CD4-positive, alpha-beta memory T cell (primary cell): ENCODE results near the gene ASAH2B. TPM values are rescaled to one million over a fixed set of nuclear protein-coding genes. Genes with fewer than 3 reads are reported as not detected.
A peak's percentile ranks its signal among the peaks of the same experiment; 100 is the strongest.
"Not testable (repeated sequence)": the region's sequence is repeated elsewhere in the genome, so short reads cannot be mapped to it uniquely, and the experiment has no call there.

Experiments
- CTCF ChIA-PET: fragments of 350-600 bp; sonication (Branson Sonifier 250); formaldehyde crosslinking; loops from one replicate; lab custom pipeline; 2021; ENCODE audit warnings: inconsistent platforms; ENCODE audit not compliant: partially characterized antibody; lab: Charles Lee
- POLR2A ChIA-PET: fragments of 350-600 bp; sonication (Branson Sonifier 250); formaldehyde crosslinking; loops from one replicate; lab custom pipeline; 2021; ENCODE audit not compliant: partially characterized antibody; lab: Charles Lee
- DNase-seq, 5 donors: peaks; one replicate each; pipeline versions ENCODE4 v3.0.0 to v3.0.0-alpha.2; 2020 to 2022; ENCODE audit warnings: mixed read lengths in 1 of 5
- H3K27ac ChIP-seq: one replicate; pipeline ENCODE4 v1.7.0; 2013; ENCODE audit warnings: low read depth, low read length
- H3K27me3 ChIP-seq: 2 replicates; pipeline ENCODE4 v1.7.0; 2013; ENCODE audit warnings: mild to moderate bottlenecking, low read length, moderate library complexity; ENCODE audit not compliant: insufficient read depth
- H3K36me3 ChIP-seq: 2 replicates; pipeline ENCODE4 v1.7.0; 2013; ENCODE audit warnings: mild to moderate bottlenecking, low read length, moderate library complexity; ENCODE audit not compliant: insufficient read depth
- H3K4me1 ChIP-seq: 2 replicates; pipeline ENCODE4 v1.7.0; 2013; ENCODE audit warnings: mild to moderate bottlenecking, low read length, moderate library complexity; ENCODE audit not compliant: insufficient read depth
- H3K4me3 ChIP-seq, 2 donors: one replicate each; pipeline ENCODE4 v1.7.0; 2013; ENCODE audit warnings: low read length in 2 of 2, mild to moderate bottlenecking in 1 of 2
- H3K9me3 ChIP-seq, 2 donors: one replicate each; pipeline ENCODE4 v1.7.0; 2013; ENCODE audit warnings: low read length in 2 of 2, control low read depth in 1 of 2; ENCODE audit not compliant: control insufficient read depth in 1 of 2
- H3K27ac Mint-ChIP-seq, 7 donors: one replicate each; pipeline ENCODE4 v1.8.0; 2020 to 2021; ENCODE audit warnings: mixed read lengths in 7 of 7, mild to moderate bottlenecking in 6 of 7, inconsistent platforms in 3 of 7, moderate library complexity in 3 of 7
- H3K27me3 Mint-ChIP-seq, 2 donors: one replicate each; pipeline ENCODE4 v1.8.0; 2020 to 2021; ENCODE audit warnings: mixed read lengths in 2 of 2
- H3K36me3 Mint-ChIP-seq, 2 donors: one replicate each; pipeline ENCODE4 v1.8.0; 2020 to 2021; ENCODE audit warnings: mixed read lengths in 2 of 2, inconsistent platforms in 1 of 2, mild to moderate bottlenecking in 1 of 2
- H3K4me1 Mint-ChIP-seq, 4 donors: one replicate each; pipeline ENCODE4 v1.8.0; 2020 to 2021; ENCODE audit warnings: mixed read lengths in 4 of 4, mild to moderate bottlenecking in 1 of 4
- H3K4me3 Mint-ChIP-seq, 8 donors: one replicate each; pipeline ENCODE4 v1.8.0; 2020 to 2021; ENCODE audit warnings: mixed read lengths in 8 of 8, mild to moderate bottlenecking in 7 of 8, moderate library complexity in 6 of 8, inconsistent platforms in 3 of 8
- H3K9me3 Mint-ChIP-seq, 8 donors: one replicate each; pipeline ENCODE4 v1.8.0; 2020 to 2021; ENCODE audit warnings: mixed read lengths in 8 of 8, mild to moderate bottlenecking in 5 of 8, inconsistent platforms in 3 of 8, moderate library complexity in 1 of 8
- intact Hi-C: fragments of 100-400 bp; cut with micrococcal nuclease; formaldehyde crosslinking; loops from one replicate; pipeline ENCODE4 v1.15.1; 2023
- polyA plus RNA-seq, 2 donors: library from polyadenylated mRNA; unstranded; fragments of 300-500 nt; fragmentation: Illumina TruSeq; gene quantifications; one replicate each; pipeline ENCODE4 v1.2.3, GENCODE V29; 2021
- total RNA-seq, 2 experiments: library from RNA; stranded (reverse); gene quantifications; one replicate each; pipeline ENCODE4 v1.2.3, GENCODE V29; 2021

ASAH2B gene
- total and polyA plus RNA-seq, 4 experiments from 2014 or later, result 1.9 to 3.1 (median 2.8) TPM

GRCh38 chr10:50723812-50724211 lies 15.9 kb upstream of the ASAH2B start:
- intact Hi-C loops, H3K9me3 Mint-ChIP-seq, H3K4me3 ChIP-seq, H3K27ac ChIP-seq, H3K27ac Mint-ChIP-seq, H3K9me3 ChIP-seq, H3K4me3 Mint-ChIP-seq, POLR2A ChIA-PET, H3K36me3 Mint-ChIP-seq, H3K4me1 Mint-ChIP-seq, H3K27me3 ChIP-seq, H3K36me3 ChIP-seq, DNase-seq, CTCF ChIA-PET, H3K4me1 ChIP-seq: not testable (repeated sequence)
- H3K27me3 Mint-ChIP-seq, result peaks cover 13 to 21% of the 10 kb centered on the region in 2 donors

- H3K9me3 Mint-ChIP-seq, H3K9me3 ChIP-seq, POLR2A ChIA-PET, intact Hi-C loops, H3K27ac ChIP-seq, H3K36me3 ChIP-seq, H3K36me3 Mint-ChIP-seq, H3K4me1 Mint-ChIP-seq, H3K4me3 ChIP-seq, DNase-seq, H3K27me3 ChIP-seq, H3K4me1 ChIP-seq, H3K4me3 Mint-ChIP-seq, CTCF ChIA-PET: not testable (repeated sequence)
- Mint-ChIP-seq H3K27me3 (peaks cover 19 to 23% of the 10 kb centered on the region in 2 donors), H3K27ac (peak overlapping the region in 1 of 7 donors; percentile 92)
These were observed 11.6 kb upstream of the ASAH2B start for GRCh38 chr10:50728112-50728511.

GRCh38 chr10:50738987-50739617 lies 634 bp upstream of the ASAH2B start:
- H3K27ac ChIP-seq, result peak overlapping the region; percentile 50
- H3K4me3 ChIP-seq, result peak overlapping the region; percentile 57 to 97
- H3K27me3 Mint-ChIP-seq, H3K27me3 ChIP-seq, H3K9me3 Mint-ChIP-seq, H3K9me3 ChIP-seq, H3K36me3 ChIP-seq, H3K36me3 Mint-ChIP-seq: not testable (repeated sequence)
- peak overlapping the region; percentile 71 to 97 (median 93) for H3K27ac Mint-ChIP-seq
- POLR2A ChIA-PET, result interaction anchor here (0.8 to 1.7 kb wide), 2 partner anchors 102 to 117 kb away, joined by 5 to 6 read pairs; no protein-coding TSS in a partner anchor
- H3K4me3 Mint-ChIP-seq, result peak overlapping the region; percentile 94 to 99 (median 98)
- peaks cover 17 to 37% (median 25%) of the 10 kb centered on the region in 4 donors for H3K4me1 Mint-ChIP-seq
- peak in 1 of 5 donors; percentile 39 for DNase-seq
- CTCF ChIA-PET, result interaction anchor here (1.2 kb wide), 1 partner anchor 80 kb away, joined by 4 read pairs; no protein-coding TSS in a partner anchor
- H3K4me1 ChIP-seq, result peaks cover 11% of the 10 kb centered on the region
- intact Hi-C loops, result loop anchor here (1.0 kb wide), 1 partner anchor 115 kb away; no protein-coding TSS in a partner anchor

GRCh38 chr10:50740293-50740648 lies 535 bp downstream of the ASAH2B start:
- peak overlapping the region; percentile 94 to 99 (median 98) for H3K4me3 Mint-ChIP-seq

GRCh38 chr10:50742820-50743219 lies 3.1 kb downstream of the ASAH2B start:
- H3K27me3 ChIP-seq, H3K27me3 Mint-ChIP-seq, intact Hi-C loops, H3K36me3 Mint-ChIP-seq, DNase-seq, H3K27ac Mint-ChIP-seq, H3K4me3 ChIP-seq, H3K36me3 ChIP-seq, H3K9me3 ChIP-seq, H3K9me3 Mint-ChIP-seq, H3K27ac ChIP-seq, H3K4me3 Mint-ChIP-seq, POLR2A ChIA-PET: not testable (repeated sequence)
- CTCF ChIA-PET, result interaction anchor here (1.2 kb wide), 1 partner anchor 83 kb away, joined by 3 read pairs; no protein-coding TSS in a partner anchor
- H3K4me1 ChIP-seq, result peaks cover 11% of the 10 kb centered on the region
- peaks cover 17 to 36% (median 25%) of the 10 kb centered on the region in 4 donors for H3K4me1 Mint-ChIP-seq

More at GRCh38 chr10:50740293-50740648, 535 bp downstream of the ASAH2B start:
- Mint-ChIP-seq H3K36me3 (peaks cover 0 to 8% of the 10 kb centered on the region in 2 donors), H3K9me3 (no peaks in the 10 kb centered on the region), H3K27me3 (no peaks in the 10 kb centered on the region), H3K27ac (peak overlapping the region; percentile 71 to 97 (median 93)), H3K4me1 (peaks cover 17 to 37% (median 25%) of the 10 kb centered on the region in 4 donors)
- H3K4me1 ChIP-seq, result peaks cover 11% of the 10 kb centered on the region
- H3K4me3 ChIP-seq, result peak overlapping the region; percentile 57 to 97
- intact Hi-C loops, result no loop called here
- POLR2A ChIA-PET, result interaction anchor here (1.5 to 1.7 kb wide), 2 partner anchors 116 to 118 kb away, joined by 4 to 6 read pairs; no protein-coding TSS in a partner anchor
- CTCF ChIA-PET, result no interaction called here
- peak in 4 of 5 donors; percentile 5 to 49 (median 15) for DNase-seq
- H3K9me3 ChIP-seq, result no peaks in the 10 kb centered on the region
- no peaks in the 10 kb centered on the region for H3K27me3 ChIP-seq
- peak overlapping the region; percentile 50 for H3K27ac ChIP-seq
- H3K36me3 ChIP-seq, result no peaks in the 10 kb centered on the region

GRCh38 chr10:50766774-50767513 lies 27.2 kb downstream of the ASAH2B start:
- H3K27ac Mint-ChIP-seq, DNase-seq, intact Hi-C loops, H3K27ac ChIP-seq, H3K4me1 Mint-ChIP-seq, H3K36me3 Mint-ChIP-seq, H3K4me1 ChIP-seq, H3K27me3 ChIP-seq, H3K27me3 Mint-ChIP-seq, CTCF ChIA-PET, H3K36me3 ChIP-seq, POLR2A ChIA-PET, H3K4me3 ChIP-seq, H3K4me3 Mint-ChIP-seq, H3K9me3 ChIP-seq: not testable (repeated sequence)
- peaks cover 0 to 12% (median 8%) of the 10 kb centered on the region in 8 donors for H3K9me3 Mint-ChIP-seq

- H3K27me3 ChIP-seq, H3K9me3 ChIP-seq, CTCF ChIA-PET, H3K27ac Mint-ChIP-seq, H3K36me3 Mint-ChIP-seq, H3K4me3 Mint-ChIP-seq, H3K27me3 Mint-ChIP-seq, H3K27ac ChIP-seq, H3K4me1 ChIP-seq, H3K36me3 ChIP-seq, DNase-seq, H3K9me3 Mint-ChIP-seq, H3K4me3 ChIP-seq, H3K4me1 Mint-ChIP-seq, POLR2A ChIA-PET, intact Hi-C loops: not testable (repeated sequence)
These were observed 32.3 kb downstream of the ASAH2B start for GRCh38 chr10:50772042-50772441.
